Activated CD4-positive, alpha-beta T cell treated with anti-CD3 and anti-CD28 coated beads, Interleukin-2, amount 50 U/mL, for 16 hours (primary cell): Measurements from ENCODE around the gene PSD2.
A peak's percentile ranks its signal among the peaks of the same experiment; 100 is the strongest.

Experiments used
- DNase-seq: peaks from one replicate; pipeline ENCODE4 v3.0.0-alpha.2; 2020

The PSD2 gene

DNA sequence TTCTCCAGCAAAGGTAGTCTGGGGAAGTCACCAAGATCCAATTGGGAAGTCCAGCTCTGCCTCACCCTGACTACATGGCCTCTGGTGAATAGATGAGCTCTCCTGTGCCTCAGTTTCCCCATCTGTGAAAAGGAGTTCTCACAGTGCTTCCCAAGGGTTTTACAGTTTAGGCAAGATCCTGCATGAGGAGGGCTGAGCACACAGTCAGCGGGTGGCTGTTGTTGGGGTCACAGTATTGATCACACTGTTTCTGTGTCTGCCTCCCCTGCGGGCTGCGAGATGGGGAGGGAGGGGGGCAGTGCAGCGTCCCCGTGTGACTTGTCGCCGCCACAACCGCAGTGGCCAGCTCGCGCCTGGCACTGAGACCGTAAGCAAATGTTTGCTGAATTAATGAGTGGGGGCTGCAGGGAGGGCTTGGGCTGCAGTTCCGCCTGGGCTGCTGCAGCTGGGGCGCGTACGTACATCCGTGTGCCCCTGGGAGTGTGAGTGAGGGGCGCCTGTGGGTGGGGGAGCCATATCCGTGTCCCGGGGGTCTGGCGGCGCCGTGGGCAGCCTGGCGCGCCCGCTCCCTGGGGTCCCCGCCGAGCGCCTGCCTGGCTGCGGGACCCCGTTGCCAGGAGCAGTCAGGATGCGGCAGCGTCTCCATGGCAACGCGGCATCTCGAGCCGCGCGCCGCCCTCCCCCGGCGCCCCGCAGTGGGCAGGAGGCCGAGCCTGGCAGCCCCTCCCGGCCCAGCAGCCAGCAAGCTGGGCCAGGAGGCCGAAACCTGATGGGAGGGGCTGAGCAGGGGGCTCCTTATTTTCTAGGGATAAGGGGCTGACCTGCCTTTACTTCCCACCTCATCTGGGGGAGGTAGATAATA is 31.4 kb upstream of the PSD2 start:
- DNase-seq = no peak

DNA sequence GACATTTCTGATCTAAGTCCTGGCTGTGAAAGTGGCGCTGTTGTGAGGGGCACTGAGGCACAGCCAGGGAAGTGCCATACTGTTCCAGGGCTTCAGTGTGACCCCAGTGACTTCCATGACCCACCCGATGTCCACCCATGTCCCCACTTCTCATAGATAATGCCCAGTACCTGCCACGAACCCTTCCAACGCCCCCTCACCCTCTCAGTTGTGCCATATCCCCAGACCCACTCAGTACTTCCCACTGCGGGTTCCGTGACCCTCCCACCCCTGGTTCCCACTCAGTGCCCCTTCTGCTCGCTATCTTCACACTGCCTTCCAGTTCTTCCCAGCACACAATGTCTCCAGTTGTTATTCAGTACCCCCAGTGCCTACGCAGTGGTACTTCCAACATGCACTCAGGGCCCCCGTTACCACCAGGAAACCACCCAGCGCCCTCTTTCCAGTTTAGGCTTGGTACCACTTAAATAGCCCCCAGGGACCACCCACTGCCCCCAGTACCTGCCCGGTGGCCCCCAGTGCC is 30.7 kb upstream of the PSD2 start:
- DNase-seq = no peak

DNA sequence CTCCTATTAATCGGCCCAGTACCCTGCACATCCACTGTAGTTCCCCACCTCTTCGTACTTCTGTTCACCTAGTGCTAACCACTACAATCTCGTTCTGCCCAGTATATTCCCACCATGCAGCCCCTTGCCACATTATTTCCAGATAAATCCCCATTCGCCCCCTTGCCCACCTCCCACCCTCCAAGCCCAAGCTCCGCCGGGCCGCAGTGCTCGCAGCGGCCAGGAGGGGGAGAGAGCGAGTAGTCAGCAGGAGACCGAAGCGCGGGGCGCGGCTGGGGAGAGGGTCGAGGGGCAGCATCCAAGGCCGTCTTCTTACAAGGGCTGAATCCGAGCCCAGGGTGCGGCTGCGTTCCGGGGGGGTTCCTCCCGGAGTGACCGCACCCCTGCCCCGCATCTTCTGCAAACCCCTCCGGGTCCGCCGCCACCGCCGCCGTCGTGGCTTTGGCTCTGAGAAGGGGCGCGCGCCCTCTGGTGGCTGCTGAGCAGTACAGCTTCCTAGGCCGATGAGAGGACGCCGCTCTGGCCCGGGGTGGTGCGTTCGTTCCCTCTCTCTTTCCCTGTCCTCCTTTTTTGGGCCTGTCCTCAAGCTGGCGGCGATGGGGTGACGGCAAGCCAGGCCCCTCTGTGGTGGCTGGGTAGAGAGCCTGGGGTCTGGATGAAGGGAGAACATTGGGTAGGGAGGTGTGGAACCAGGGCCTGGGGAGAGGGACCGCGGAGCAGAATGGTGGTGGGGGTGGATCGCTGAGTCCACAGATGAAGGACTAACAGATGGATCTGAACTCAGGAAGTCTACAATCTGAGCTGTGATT is 30.0 kb upstream of the PSD2 start:
- DNase-seq = peak; percentile 74

DNA sequence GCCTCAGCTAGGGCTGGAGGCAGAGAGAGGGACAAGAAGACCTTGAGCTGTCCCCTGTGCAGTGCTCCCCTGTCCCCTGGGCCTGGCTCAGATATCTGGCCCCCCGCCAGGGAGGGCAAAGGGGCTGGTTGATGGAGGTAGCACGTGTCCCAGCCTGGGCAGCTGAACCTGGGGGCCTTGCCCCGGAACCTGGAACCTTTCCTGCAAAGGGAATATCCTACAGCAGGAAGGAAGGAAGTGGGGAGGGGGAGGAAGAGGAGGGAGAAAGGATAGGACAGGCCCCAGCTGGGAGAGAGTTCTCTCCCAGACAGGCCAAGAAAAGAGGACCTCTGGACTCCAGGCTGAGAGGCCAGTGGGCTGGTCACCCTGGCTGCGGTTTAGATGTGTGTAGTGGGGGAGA is 27.6 kb upstream of the PSD2 start:
- no peak for DNase-seq

DNA sequence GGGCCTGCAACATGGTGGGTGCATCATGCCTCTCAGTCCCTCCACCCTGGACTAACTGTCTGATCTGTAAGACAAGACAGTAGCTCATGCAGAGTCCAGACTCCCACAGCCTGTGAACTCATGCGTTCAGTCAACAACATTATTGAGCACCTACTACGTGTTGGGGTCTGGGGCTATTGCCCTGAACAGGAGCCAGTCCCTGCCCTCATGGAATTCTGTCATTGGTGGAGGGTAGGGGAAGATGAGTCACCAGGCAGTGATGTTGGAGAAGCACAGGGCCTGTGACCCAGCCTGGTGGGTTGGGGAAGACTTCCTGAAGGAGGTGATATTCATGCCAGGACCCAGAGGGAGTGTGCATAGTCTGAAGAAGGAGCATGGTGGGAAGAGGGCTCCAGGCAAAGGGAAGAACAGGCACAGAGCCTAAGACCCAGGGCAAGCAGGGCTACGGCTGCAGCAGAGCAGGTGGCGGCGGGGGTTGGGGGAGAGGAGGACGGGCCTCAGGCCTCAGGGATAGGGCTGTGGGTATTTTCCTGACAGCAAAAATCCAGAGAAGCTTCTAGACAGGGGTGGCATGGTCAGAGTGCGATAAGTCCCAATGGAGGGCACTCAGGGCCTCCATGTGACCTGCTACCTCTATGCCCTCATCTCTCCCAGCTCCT is 26.7 kb upstream of the PSD2 start:
- DNase-seq = no peak

DNA sequence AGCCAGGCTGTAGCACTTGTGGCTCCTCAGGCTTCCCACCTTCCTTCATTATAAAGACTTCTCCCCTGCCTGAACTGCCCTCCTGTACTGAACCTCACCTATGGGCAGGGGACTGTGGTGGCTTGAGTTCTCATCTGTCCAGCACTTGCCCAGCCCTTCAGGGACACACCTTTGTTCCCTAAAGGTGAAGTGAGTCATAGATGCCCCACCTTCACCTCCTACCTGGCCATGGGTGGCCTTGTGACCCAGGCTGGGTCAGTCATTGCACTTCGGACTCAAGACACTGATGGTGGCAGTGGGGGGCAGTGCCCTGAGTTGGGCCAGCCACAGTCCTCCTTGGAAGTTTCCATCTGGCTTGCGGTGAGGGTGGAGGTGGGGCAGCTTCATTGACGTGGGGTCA is 26.1 kb upstream of the PSD2 start:
- DNase-seq = no peak

DNA sequence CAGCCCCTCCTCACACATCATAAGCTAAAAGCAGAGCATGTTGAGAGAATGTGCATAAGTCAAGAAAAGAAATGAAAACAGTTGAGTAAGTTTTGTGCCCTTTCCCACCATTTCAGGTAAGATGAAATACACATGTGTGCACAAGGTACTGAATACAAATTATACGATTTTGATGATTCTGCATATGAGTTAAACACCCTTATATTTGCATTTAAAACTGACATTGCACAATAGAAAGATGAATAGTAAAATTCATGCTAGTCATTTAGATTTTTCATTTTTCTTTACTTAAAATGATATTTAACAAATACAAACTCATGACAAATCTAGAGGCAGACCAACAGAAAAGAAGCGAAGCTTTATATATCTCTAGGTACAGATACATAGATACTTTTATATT is 24.9 kb upstream of the PSD2 start:
- DNase-seq = no peak

DNA sequence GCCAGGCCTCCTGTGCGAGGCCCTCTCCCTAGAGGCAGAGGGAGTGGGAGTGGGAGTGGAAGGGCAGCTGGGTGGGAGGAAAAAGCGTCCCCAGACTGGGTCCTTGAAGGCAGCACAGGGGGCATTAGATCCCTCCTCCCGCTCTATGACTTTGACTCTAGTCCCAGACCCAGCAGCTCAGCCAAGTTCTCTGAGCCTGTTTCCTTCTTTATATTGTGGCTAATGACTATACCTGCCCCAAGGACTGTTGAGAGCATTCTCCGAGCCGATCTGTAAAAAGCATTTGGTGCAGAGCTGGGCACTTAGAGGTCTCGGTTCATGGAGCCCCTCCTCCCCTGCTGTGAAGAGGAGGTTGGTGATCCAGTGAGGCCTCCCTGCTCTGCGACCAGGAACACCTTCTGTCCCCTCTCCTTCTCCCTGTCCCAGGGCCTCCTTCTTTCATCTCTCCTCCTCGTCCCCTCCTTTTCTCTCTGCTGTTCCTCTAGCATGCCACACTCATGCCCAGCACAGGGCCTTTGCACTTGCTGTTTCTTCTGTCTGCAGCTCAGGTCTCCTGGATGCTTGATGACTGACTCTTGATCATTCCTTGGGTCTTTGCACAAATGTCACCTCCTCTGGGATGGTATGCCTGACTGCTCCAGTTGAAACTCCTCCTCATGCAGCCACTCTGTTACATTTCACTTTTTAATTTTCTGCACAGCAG is 23.4 kb upstream of the PSD2 start:
- DNase-seq = no peak

DNA sequence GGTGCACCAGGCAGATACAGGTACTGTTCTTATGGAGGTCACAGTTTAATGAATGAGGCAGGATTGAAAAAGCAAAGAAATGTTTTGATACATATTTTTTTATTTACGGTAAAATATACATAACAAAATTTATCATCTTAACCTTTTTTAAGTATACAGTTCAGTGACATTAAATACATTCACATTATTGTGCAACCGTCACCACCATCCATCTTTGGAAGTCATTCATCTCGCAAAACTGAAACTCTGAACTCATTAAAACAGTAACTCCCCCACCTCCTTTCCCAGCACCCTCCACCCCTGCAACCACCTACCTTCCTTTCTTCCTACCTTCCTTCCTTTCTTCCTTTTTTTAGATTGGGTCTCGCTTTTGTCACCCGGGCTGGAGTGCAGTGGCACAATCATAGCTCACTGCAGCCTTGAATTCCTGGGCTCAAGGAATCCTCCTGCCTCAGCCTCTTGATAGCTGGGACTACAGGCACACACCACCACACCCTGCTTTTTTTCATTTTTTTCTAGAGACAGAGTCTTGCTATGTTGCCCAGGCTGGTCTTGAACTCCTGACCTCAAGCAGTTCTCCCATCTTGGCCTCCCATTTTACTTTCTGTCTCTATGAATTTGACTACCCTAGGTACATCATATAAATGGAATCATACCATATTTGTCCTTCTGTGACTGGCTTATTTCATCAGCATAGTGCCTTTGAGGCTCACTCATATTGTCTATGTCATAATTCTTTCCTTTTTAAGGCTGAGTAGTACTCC is 22.5 kb upstream of the PSD2 start:
- DNase-seq = no peak

DNA sequence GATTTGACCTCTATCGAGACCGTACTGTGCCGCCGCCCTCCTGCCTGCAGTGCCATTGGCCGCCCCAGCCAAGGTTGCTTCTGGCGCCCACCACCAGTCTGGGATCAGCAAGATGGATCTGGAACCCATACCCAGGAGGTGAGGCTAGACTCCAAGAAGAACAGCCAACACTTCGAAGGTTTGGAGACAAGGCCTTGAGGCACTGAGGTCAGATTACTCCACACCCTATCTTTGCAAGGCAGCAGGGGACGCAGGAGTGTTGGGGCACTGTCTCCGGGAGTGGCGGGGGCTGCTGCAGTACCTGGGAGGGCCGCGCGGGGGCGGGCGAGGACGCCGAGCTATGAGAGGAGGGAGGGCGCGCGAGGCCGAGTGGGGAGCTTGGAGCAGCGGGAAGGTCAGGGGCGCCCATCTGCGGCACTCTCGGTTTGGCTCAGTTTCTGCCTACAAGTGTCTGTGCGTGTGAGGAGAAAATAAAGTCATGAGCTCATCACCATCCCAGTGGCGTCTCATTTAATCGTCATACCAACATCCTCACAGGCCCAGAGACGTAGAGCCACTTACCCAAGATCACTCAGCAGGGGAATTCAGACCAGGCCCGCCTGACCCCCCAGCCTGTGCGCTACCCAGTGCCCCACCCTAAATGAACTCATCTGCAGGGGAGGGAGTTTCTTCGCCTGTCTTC is 20.5 kb upstream of the PSD2 start:
- DNase-seq = peak; percentile 71

DNA sequence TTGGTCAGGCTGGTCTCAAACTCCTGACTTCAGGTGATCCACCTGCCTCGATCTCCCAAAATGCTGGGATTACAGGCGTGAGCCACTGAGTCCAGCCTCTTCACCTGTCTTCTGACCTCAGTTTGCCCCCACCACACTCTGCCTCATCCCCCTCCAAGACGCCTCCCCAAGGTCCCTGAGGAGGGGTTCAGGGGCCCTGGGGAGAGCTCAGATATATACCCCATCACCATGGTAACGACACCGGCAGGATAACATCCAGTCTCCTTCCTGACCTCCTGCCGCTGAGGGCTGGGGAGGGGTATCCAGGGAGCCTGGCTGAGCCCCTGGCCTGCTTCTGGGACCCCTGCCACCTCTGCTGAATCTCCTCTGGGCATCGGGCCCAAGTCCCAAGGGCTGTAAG is 19.7 kb upstream of the PSD2 start:
- no peak for DNase-seq

DNA sequence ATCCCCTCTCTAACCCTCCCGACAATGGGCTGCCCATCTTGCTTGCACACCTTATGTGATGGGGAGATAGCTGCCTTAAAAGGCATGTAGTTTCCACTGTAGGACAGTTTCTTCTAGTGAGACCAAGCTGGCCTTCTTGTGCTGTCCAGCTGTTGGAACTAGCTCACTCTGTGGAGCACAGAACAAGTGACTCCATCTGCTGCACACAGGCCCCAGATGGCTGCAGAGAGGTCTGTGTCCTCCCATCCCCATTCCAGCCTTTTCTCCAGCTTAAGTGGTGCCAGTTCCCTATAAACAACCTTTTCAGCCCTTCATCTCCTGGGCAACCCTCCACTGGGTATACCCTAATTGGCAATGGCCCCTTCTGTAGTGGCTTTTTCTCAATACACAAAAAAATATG is 18.7 kb upstream of the PSD2 start:
- DNase-seq = no peak

DNA sequence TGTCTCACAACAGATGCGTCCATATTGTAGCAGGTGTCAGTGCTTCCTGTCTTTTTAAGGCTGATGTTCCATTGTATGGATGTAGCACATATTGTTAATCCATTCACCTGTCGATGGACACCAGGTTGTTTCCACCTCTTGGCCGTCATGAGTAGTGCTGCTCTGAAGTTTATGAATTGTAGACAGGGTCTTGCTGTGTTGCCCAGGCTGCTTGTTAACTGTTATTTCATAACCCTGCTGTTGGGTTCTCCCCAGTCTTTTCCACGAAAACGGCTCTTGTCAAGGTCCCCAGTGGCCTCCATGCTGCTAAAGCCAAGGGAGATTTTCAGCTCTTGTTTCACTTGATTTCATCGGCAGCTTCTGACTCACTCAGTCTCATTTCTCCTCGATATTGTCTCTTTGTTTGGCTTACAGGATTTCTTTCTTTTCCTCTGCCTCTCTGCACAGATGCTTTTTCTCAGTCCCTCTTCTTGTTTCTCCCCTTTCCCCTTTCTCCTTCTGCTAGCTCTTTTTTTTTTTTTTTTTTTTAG is 12.1 kb upstream of the PSD2 start:
- DNase-seq = no peak

DNA sequence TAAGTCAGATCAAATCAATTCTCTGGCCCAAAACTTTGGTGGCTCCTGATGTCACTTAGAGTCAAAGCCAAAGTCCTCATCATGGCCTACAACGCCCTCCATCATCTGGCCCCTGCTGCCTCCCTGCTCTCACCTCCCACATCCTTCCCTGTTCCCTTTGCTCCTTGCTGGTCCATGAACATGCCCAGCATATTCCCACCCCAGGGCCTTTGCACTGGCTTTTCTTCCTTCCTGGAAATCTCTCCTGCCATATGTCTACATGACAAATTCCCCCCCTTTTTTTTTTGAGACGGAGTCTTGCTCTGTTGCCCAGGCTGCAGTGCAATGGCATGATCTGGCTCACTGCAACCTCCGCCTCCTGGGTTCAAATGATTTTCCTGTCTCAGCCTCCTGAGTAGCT is 11.1 kb upstream of the PSD2 start:
- DNase-seq = no peak

DNA sequence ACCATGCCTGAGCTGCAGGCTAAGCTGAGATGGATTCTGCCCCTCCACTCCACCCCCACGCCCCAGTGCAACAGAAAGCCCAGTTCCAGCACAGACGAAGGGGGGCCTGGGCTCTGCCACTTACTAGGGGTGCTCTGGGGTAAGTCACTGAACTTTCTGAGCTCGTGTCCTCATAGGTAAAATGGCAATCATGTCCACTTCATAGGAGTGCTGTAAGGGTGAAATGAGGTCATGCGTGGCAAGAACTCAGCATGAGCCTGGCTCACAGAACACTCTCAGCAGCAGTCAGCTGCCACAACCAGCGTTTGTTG is 8.4 kb upstream of the PSD2 start:
- DNase-seq = no peak

DNA sequence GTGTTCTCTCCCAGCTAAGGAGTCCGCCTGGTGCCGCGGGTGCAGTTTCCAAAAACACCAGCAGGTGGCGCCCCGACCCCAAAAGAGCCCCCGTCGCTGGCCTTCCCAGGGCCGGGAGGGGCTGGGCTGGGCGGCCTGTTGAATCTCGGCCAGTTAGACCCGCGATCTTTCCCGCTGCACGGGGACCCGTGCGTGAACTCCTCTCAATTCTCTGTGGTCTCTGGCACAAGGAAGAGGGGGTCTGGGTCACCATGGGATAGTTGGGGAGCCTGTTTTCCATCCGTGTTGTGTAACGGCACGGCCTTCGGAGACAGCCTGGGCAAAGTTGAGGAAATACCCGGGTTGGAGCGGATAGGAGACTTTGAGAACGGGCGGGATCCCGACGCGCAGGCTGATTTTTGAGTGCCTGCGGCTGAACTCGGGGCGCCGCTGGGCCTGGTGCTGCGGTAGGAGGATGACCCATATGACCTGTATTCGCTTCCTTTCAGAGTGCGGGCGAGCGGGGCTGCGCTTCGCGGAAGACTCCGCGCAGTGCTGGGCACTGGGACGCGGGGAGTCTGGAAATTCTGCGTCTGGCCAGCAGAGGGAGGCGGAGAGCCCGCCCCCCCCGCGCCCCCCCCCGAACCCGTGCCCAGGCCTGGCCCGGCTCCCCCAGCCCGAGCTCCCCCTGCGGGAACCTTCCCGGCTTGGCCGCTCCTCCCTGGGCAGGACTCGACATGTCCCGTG is 7.9 kb upstream of the PSD2 start:
- peak; percentile 84 for DNase-seq

DNA sequence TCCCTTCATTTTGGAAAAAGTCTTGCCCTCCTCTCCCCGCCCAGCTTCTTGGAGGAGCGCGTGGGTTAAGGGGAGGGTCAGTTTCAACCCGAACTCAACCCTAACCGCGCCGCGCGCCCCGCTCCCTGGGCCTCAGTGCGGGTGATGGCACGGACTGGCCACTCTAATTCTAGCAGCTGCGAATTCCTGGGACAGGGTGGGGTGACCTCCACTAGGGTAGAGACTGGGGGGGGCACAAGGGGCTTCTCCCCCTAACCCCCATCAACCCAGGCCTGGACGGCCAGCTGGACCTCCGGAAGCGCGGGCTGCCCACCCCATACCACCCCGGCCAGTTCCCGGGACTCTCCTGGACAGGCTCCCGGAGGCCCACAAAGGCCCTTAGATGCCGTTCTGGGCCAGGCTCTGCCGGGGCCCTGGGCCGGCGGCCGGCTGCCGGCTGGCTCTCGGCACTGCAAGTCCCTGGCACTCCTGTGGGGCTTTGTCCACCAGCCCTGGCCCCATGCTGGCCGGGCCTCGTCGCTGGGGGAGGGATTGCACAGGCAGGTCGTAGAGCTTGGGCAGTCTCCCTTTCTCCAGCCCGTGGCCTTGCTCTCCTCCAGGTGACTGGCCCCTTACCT is 7.2 kb upstream of the PSD2 start:
- no peak for DNase-seq

DNA sequence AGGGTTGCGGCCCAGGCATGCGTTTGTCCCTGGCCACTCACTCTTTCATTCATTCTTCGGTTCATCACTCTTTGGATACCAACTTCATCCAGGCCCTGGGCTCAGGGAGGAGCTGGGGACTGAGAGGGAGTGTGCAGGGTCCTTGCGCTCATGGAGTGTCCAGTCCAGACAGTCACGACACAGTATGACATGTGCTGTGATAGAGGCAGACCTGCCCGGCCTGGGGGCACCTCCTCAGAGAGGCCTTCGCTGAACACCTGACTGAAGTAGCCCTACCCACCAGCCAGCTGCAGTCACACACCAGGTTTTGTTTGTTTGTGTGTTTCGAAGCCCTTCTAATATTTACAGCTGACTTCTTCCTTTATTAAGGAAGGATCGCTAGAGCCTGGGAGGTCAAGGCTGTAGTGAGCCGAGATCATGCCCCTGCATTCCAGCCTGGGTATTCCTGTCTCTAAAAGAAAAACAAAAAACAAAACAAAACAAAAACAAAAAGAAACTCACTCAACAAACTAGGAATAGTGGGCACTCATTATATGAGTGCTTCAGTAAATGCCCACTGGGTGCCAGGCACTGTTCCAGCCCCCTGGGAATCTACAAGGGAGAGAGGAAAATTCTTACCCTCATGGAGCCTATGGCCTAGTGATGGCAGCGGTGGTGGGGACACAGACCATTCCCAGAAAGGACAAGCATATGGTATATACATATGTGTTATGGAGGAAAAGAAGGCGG is 6.3 kb upstream of the PSD2 start:
- DNase-seq = no peak

DNA sequence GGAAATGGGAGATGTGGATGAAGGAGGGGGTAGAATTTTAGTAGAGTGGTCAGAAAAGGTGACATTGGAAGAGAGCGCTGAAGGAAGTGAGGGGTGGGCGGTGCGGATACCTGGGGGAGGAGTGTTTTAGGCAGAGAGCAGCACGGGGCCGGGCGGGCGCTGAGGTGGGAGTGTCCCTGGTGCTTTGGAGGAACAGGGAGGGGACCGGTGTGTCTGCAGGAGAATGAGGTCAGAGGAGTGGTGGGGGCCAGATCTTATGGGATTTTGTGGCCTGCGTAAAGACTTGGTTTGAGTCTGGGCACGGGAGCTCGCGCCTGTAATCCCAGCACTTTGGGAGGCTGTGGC is 5.8 kb upstream of the PSD2 start:
- no peak for DNase-seq

DNA sequence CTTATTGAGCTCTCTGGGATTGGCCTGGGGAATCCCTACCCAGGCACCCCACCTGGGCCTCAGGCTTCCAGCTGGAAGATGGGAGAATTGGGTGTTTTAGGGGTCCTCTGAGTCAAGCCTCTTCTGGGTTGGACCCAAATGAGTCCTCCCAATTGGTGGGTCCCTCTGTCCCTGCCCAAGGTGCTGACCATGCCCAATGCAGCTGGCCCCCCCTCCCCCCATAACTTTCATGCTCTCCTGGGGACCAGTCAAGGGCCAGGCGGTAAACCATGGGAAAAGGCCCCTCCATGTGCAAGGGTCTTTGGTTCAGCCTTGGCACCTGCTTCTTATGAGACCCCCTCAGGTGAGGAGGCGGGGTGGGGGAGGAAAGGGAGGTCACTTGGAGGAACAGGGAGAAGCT is 3.4 kb upstream of the PSD2 start:
- DNase-seq = no peak
